Measurements from ENCODE around the gene MVP.

DNA sequence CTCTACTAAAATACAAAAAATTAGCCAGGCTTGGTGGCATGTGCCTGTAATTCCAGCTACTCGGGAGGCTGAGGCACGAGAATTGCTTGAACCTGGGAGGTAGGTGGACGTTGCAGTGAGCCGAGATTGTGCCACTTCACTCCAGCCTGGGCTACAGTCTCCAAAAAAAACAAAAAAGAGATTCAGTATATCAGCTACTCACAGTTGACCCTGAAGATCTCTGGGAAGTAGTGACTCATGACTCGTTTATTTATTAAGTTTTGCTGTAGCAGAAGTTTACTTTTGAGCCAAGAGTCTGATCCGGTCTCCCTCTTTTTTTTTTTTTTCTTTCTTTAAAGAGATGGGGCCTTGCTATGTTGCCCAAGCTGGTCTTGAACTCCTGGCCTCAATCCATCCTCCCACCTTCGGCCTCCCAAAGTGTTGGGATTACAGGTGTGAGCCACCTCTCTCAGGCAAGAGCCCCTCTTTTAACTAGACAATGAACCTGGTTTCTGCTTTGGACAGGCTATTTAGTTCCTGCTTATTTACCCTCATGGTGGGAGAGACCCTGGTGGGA, 4.4 kb downstream of the MVP start:
- TF ChIP-seq CTCF (IDR thresholded peaks at IDR 0.05): no peak
- TF ChIP-seq EZH2 (IDR thresholded peaks at IDR 0.05; ENCODE audit: borderline replicate concordance, insufficient read depth, low read depth, low read length, poor library complexity, severe bottlenecking): no peak

Measured in B cell (primary cell).